ENCODE results near the gene LAMTOR2. TPM values are rescaled to one million over a fixed set of nuclear protein-coding genes. Genes with fewer than 3 reads are reported as not detected.
A peak's percentile ranks its signal among the peaks of the same experiment; 100 is the strongest.

The LAMTOR2 gene
- total RNA-seq, 4 donors from 2014 or later: 32.6 to 51.8 (median 47.8) TPM

DNA sequence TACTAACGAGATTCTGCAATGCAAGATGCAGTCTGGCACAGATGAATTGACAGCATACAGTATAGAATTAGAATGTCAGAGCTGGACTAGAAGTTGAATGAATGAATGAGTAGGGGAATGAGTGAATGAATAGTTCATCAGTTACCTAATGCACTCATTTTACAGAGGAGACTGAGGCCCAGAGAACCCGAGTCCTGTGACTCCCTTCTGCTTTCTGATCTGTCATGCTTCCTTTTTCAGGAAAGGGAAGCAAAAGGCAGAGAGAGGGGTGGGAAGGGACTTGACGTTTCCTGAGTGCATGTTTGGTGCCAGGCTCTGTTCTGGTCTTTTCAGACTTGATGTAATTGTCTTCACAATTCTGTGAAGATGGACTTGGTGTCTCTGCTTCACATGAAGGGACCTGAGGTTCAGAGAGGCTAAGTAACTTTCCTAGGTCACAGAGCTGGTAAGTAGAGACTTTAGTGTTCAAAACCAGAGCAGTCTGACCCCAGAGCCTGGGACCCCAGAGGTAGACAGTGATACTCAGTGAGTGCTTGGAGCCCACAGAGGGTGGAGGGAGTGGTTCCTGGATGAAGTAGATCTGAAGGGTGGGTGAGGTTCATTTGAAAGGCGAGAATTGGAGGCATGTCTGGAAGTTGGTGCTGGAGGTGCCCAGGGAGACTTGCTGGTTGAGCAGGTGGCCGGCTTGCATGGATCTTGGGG lies 35.7 kb downstream of the LAMTOR2 start:
- TF ChIP-seq POLR2A (IDR thresholded peaks at IDR 0.05) (no peak), EP300 (IDR thresholded peaks at IDR 0.05) (no peak)
- TF ChIP-seq, protein P1, sequence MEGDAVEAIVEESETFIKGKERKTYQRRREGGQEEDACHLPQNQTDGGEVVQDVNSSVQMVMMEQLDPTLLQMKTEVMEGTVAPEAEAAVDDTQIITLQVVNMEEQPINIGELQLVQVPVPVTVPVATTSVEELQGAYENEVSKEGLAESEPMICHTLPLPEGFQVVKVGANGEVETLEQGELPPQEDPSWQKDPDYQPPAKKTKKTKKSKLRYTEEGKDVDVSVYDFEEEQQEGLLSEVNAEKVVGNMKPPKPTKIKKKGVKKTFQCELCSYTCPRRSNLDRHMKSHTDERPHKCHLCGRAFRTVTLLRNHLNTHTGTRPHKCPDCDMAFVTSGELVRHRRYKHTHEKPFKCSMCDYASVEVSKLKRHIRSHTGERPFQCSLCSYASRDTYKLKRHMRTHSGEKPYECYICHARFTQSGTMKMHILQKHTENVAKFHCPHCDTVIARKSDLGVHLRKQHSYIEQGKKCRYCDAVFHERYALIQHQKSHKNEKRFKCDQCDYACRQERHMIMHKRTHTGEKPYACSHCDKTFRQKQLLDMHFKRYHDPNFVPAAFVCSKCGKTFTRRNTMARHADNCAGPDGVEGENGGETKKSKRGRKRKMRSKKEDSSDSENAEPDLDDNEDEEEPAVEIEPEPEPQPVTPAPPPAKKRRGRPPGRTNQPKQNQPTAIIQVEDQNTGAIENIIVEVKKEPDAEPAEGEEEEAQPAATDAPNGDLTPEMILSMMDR (IDR thresholded peaks at IDR 0.05): no peak
- DNase-seq (ENCODE audit: low spot score in 2 of 2): no peak
- peak overlapping the region in 2 of 4 donors; percentile 35 to 47 for H3K27ac ChIP-seq

GRCh38 chr1:156090840-156091188 lies 36.2 kb downstream of the LAMTOR2 start:
- H3K9me3 ChIP-seq: no peaks in the 10 kb centered on the region

More for the DNA sequence above, 35.7 kb downstream of the LAMTOR2 start:
- peaks cover 0 to 20% (median 0%) of the 10 kb centered on the region in 4 donors for H3K4me1 ChIP-seq
- WGBS, 2 donors: 35 to 38% methylated on average over 5 of the region's 5 CpGs
- H3K36me3 ChIP-seq: no peaks in the 10 kb centered on the region
- H3K27me3 ChIP-seq: no peaks in the 10 kb centered on the region
- H3K9me3 ChIP-seq: no peaks in the 10 kb centered on the region
- H3K4me3 ChIP-seq: no peak overlapping the region

GRCh38 chr1:156091610-156092009 lies 37.0 kb downstream of the LAMTOR2 start:
- WGBS, 2 donors: 73 to 74% methylated on average over 2 of the region's 2 CpGs
- no peak for DNase-seq (ENCODE audit: low spot score in 2 of 2)
- Histone ChIP-seq H3K4me3 (no peak overlapping the region), H3K27me3 (no peaks in the 10 kb centered on the region), H3K36me3 (no peaks in the 10 kb centered on the region), H3K9me3 (no peaks in the 10 kb centered on the region), H3K27ac (no peak overlapping the region), H3K4me1 (peaks cover 0 to 27% (median 11%) of the 10 kb centered on the region in 4 donors)
- TF ChIP-seq, protein P1 (IDR thresholded peaks at IDR 0.05): no peak

More at GRCh38 chr1:156090840-156091188, 36.2 kb downstream of the LAMTOR2 start:
- H3K27ac ChIP-seq: peak overlapping the region in 1 of 4 donors; percentile 35
- WGBS, 2 donors: 34 to 42% methylated on average over 13 to 14 of the region's 14 CpGs
- peaks cover 0 to 25% (median 3%) of the 10 kb centered on the region in 4 donors for H3K4me1 ChIP-seq
- no peak overlapping the region for H3K4me3 ChIP-seq
- H3K27me3 ChIP-seq: no peaks in the 10 kb centered on the region
- H3K36me3 ChIP-seq: no peaks in the 10 kb centered on the region
- TF ChIP-seq POLR2A (IDR thresholded peaks at IDR 0.05): no peak
- TF ChIP-seq EP300 (IDR thresholded peaks at IDR 0.05): no peak
- TF ChIP-seq, protein P1 (IDR thresholded peaks at IDR 0.05): peak; percentile 76 to 98 (median 88)
- peak; percentile 77 to 85 for DNase-seq (ENCODE audit: low spot score in 2 of 2)

DNA sequence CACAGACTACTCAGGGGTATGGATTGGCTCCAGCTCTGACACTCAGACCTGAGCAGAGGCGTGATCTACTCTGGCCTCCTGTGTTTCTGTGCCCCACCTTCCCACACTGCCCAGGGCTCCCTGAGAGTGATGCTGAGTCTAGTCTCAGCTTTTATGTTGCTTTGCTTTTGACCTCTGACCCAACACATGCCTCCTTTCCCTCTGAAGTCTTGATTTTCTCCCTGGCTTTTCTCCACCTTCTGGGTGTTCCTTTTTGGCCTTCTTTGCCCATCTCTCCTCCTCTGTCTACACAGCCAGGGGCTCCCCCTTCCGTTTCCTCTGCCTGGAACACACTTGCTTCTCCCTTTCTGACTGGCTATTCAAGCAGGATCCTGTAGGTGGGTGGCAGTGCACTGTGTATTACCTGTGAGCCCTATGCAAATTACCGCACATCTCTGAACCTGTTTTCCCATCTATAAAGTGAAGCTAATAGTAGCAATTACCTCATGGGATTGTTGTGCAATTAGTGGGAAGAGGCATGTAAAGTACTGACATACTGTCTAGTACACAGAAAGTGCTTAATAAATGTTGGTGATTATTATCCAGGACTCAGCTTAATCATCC lies 41.4 kb downstream of the LAMTOR2 start:
- no peak overlapping the region for H3K4me3 ChIP-seq
- WGBS, 2 donors: 69 to 70% methylated on average over 3 of the region's 3 CpGs

More for the DNA sequence above, 41.4 kb downstream of the LAMTOR2 start:
- peak overlapping the region; percentile 79 to 94 (median 86) for H3K27ac ChIP-seq
- DNase-seq (ENCODE audit: low spot score in 2 of 2): no peak
- TF ChIP-seq, protein P1 (IDR thresholded peaks at IDR 0.05): no peak
- no peak for TF ChIP-seq POLR2A (IDR thresholded peaks at IDR 0.05)
- TF ChIP-seq EP300 (IDR thresholded peaks at IDR 0.05): no peak
- peaks cover 0 to 38% (median 22%) of the 10 kb centered on the region in 4 donors for H3K4me1 ChIP-seq
- no peaks in the 10 kb centered on the region for H3K36me3 ChIP-seq
- H3K9me3 ChIP-seq: no peaks in the 10 kb centered on the region
- H3K27me3 ChIP-seq: no peaks in the 10 kb centered on the region

Measured in tibial nerve (tissue), 4 donors.